Adrenal gland (tissue), 5 donors: ENCODE results near the gene TMEM51.

Experiments used
- POLR2A ChIP-seq, 2 donors: fragments of 450-650 bp; IDR thresholded peaks; one replicate each; pipeline ENCODE4 v1.6.1; 2017; ENCODE audit warnings: antibody characterized with exemption in 2 of 2, mild to moderate bottlenecking in 2 of 2, moderate library complexity in 1 of 2
- TF ChIP-seq, protein P1 (sequence below), 6 experiments: fragments of 450-650 bp in 4 of 6; fragments of 200-600 bp in 2 of 6; sonication (generic) in 1 of 6; IDR thresholded peaks; 1 replicate in 5 of 6; 2 replicates in 1 of 6; pipeline versions ENCODE4 v1.5.1 to v1.8.0; 2016 to 2021; ENCODE audit warnings: antibody characterized with exemption in 6 of 6, mild to moderate bottlenecking in 2 of 6, moderate library complexity in 1 of 6
- donor health status: DM: no; HTN: no; CAD: no.

DNA sequence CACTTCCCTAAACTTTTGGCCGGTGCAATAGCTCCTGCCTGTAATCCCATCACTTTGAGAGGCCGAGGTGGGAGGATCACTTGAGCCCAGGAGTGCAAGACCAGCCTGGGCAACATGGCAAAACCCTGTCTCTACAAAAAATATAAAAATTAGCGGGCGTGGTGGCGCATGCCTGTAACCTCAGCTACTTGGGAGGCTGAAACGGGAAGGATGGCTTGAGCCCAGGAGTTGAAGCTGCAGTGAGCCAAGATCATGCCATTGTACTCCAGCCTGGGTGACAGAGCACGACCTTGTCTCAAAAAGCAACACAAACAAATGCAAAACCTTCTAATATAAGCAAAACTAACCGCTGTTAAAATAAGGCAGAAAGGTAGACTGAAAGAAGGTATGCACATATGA, 25.9 kb downstream of the TMEM51 start:
- TF ChIP-seq, protein P1, sequence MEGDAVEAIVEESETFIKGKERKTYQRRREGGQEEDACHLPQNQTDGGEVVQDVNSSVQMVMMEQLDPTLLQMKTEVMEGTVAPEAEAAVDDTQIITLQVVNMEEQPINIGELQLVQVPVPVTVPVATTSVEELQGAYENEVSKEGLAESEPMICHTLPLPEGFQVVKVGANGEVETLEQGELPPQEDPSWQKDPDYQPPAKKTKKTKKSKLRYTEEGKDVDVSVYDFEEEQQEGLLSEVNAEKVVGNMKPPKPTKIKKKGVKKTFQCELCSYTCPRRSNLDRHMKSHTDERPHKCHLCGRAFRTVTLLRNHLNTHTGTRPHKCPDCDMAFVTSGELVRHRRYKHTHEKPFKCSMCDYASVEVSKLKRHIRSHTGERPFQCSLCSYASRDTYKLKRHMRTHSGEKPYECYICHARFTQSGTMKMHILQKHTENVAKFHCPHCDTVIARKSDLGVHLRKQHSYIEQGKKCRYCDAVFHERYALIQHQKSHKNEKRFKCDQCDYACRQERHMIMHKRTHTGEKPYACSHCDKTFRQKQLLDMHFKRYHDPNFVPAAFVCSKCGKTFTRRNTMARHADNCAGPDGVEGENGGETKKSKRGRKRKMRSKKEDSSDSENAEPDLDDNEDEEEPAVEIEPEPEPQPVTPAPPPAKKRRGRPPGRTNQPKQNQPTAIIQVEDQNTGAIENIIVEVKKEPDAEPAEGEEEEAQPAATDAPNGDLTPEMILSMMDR (IDR thresholded peaks at IDR 0.05) = no peak
- no peak for TF ChIP-seq POLR2A (IDR thresholded peaks at IDR 0.05)
